Measurements from ENCODE around the gene FHL2.
"Not testable (repeated sequence)": the region's sequence is repeated elsewhere in the genome, so short reads cannot be mapped to it uniquely, and the experiment has no call there.

DNA sequence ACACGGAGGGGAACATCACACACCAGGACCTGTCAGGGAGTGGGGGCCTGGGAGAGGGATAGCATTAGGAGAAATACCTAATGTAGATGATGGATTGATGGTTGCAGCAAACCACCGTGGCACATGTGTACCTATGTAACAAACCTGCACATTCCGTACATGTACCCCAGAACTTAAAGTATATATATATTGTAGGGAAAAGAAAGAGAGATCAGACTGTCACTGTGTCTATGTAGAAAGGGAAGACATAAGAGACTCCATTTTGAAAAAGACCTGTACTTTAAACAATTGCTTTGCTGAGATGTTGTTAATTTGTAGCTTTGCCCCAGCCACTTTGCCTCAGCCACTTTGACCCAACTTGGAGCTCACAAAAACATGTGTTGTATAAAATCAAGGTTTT is 26.0 kb upstream of the FHL2 start:
- TF ChIP-seq BACH2 (CRISPR knock-in tag; IDR thresholded peaks at IDR 0.05; ENCODE audit: borderline replicate concordance); ZNF70 (CRISPR knock-in tag; IDR thresholded peaks at IDR 0.05); OSR1 (CRISPR knock-in tag; IDR thresholded peaks at IDR 0.05); TCF4 (CRISPR knock-in tag; IDR thresholded peaks at IDR 0.05; ENCODE audit: borderline replicate concordance); PPARA (CRISPR knock-in tag; IDR thresholded peaks at IDR 0.05; ENCODE audit: borderline replicate concordance): not testable (repeated sequence)
